GM18858 (cell line): Measurements from ENCODE around the gene PARP12.

ENCODE experiments used
- ATAC-seq: cut with Tn5 transposase; IDR thresholded peaks from one replicate; pipeline ENCODE4 v1.9.1; 2021; ENCODE audit not compliant: unreplicated experiment

PARP12 gene

GRCh38 chr7:140035400-140036223 lies 27.1 kb downstream of the PARP12 start:
- no peak for ATAC-seq

GRCh38 chr7:140034421-140034820 lies 28.3 kb downstream of the PARP12 start:
- no peak for ATAC-seq

- ATAC-seq: no peak
Measured at GRCh38 chr7:140033779-140034363, 28.9 kb downstream of the PARP12 start.

GRCh38 chr7:140033036-140033435 lies 29.7 kb downstream of the PARP12 start:
- ATAC-seq: no peak

- ATAC-seq: no peak
Measured at GRCh38 chr7:140031364-140031763, 31.4 kb downstream of the PARP12 start.

GRCh38 chr7:140029072-140029471 lies 33.7 kb downstream of the PARP12 start:
- ATAC-seq: no peak

- no peak for ATAC-seq
Measured at GRCh38 chr7:140028311-140028710, 34.4 kb downstream of the PARP12 start.

- no peak for ATAC-seq
Measured at GRCh38 chr7:140027858-140028257, 34.9 kb downstream of the PARP12 start.

GRCh38 chr7:140026935-140027334 lies 35.8 kb downstream of the PARP12 start:
- ATAC-seq: no peak

- no peak for ATAC-seq
Measured at GRCh38 chr7:140025814-140026433, 36.8 kb downstream of the PARP12 start.

GRCh38 chr7:140025241-140025640 lies 37.5 kb downstream of the PARP12 start:
- no peak for ATAC-seq

GRCh38 chr7:140024585-140024984 lies 38.2 kb downstream of the PARP12 start:
- no peak for ATAC-seq

GRCh38 chr7:140023728-140024127 lies 39.0 kb downstream of the PARP12 start:
- no peak for ATAC-seq

- ATAC-seq: no peak
Measured at GRCh38 chr7:140022582-140023211, 40.1 kb downstream of the PARP12 start.

GRCh38 chr7:140021603-140022002 lies 41.1 kb downstream of the PARP12 start:
- ATAC-seq: no peak

GRCh38 chr7:140019606-140020005 lies 43.1 kb downstream of the PARP12 start:
- ATAC-seq: no peak

GRCh38 chr7:140019172-140019571 lies 43.6 kb downstream of the PARP12 start:
- ATAC-seq: no peak

- ATAC-seq: no peak
Measured at GRCh38 chr7:140018125-140019043, 44.4 kb downstream of the PARP12 start.

GRCh38 chr7:140017543-140017942 lies 45.2 kb downstream of the PARP12 start:
- ATAC-seq: no peak

- no peak for ATAC-seq
Measured at GRCh38 chr7:140017034-140017433, 45.7 kb downstream of the PARP12 start.

GRCh38 chr7:140016540-140016939 lies 46.2 kb downstream of the PARP12 start:
- ATAC-seq: no peak
